Gastroesophageal sphincter (tissue), 3 donors: ENCODE data around the gene CNTNAP2.

Experiments used
- CTCF ChIP-seq, 4 experiments: fragments of 200-600 bp in 2 of 4; fragments of 450-650 bp in 2 of 4; sonication (generic) in 1 of 4; IDR thresholded peaks; one replicate each; pipeline ENCODE4 v1.5.1; 2017 to 2019; ENCODE audit warnings: antibody characterized with exemption in 4 of 4, mild to moderate bottlenecking in 2 of 4, moderate library complexity in 2 of 4
- EP300 ChIP-seq: sonication (generic); formaldehyde crosslinking; IDR thresholded peaks from one replicate; pipeline ENCODE4 v1.6.1; 2017; ENCODE audit warnings: antibody characterized with exemption, mild to moderate bottlenecking
- POLR2A ChIP-seq, 2 donors: fragments of 450-650 bp; IDR thresholded peaks; one replicate each; pipeline ENCODE4 v1.6.1; 2017; ENCODE audit warnings: antibody characterized with exemption in 2 of 2, mild to moderate bottlenecking in 2 of 2, moderate library complexity in 1 of 2
- POLR2AphosphoS5 ChIP-seq: sonication (generic); formaldehyde crosslinking; IDR thresholded peaks from one replicate; pipeline ENCODE4 v1.6.1; 2017; ENCODE audit warnings: antibody characterized with exemption

- no peak for TF ChIP-seq POLR2A (IDR thresholded peaks at IDR 0.05)
- no peak for TF ChIP-seq CTCF (IDR thresholded peaks at IDR 0.05)
- no peak for TF ChIP-seq POLR2AphosphoS5
- no peak for TF ChIP-seq EP300
These were observed 55.5 kb downstream of the CNTNAP2 start for GRCh38 chr7:146172112-146172511.
